GM19463 (cell line): Measurements from ENCODE around the gene MAD2L1BP.
"Not testable (repeated sequence)": the region's sequence is repeated elsewhere in the genome, so short reads cannot be mapped to it uniquely, and the experiment has no call there.

Source experiments
- ATAC-seq: cut with Tn5 transposase; IDR thresholded peaks from one replicate; pipeline ENCODE4 v1.9.1; 2021; ENCODE audit warnings: mild to moderate bottlenecking, moderate library complexity; ENCODE audit not compliant: unreplicated experiment

Gene MAD2L1BP

DNA sequence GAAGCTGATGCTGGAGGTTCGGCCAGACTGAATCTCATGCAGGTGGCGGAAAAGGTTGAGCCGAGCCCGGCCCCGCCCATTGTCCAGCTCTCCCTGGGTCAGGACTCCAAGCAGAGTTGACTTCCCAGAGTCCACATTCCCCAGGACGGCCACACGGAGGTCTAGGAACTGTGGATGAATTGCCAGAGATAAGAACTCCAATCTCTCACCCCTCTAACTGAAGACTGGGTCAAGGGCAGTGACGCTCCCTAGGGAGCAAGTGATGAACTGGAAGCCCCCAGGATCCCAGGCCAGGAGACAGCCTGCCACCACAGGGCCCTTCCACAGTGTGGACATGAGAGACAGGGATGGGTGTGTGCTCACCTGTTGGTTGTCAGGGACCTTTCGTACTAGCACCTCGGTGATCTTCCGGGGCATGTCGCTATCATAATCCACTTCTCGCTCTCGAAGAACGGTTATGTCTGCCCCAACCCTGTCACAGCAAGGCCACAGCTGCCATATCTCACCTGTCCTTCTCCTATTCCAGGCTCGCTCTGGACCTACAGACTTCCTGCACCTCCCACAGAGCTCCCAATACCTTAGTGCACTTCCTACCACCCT, 10.1 kb upstream of the MAD2L1BP start:
- ATAC-seq: no peak

DNA sequence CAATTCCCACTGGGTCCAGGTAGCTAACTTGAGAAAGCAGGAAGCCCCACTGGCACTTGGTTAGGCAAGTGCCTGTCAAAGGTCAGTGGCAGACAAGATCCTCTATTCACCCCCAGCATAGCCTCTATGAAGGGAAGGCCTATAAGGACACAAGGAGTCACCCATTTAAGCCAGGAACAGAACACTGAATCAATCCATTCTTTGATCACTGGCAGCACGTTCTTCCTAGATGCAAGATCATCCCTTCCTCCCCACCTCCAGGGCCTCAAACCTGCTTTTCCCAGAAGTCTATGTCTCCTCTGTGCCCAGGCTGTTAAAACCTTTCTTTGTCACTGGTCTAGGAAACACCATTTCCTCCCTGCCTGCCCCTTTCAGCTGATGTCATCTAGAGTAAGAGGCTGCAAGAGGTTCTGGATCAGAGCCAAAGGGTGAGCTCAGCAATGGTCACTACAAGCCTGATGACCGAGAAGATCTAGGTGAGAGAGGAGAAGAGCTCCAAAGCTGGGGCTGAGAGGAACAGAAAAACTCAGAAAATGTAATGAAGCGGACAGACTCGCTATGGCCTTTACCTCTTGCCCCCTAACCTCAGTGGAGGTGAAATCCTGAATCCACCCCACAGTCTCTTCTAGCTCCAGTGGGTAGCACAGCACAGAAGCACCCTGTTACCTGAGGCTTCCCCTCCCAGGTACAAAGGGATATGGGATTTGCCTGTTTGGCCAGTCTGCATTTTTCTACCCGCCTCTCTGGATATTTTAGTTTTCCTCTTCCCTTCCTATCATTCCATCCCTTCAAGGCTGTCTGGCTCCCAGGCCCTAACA, 8.4 kb upstream of the MAD2L1BP start:
- no peak for ATAC-seq

DNA sequence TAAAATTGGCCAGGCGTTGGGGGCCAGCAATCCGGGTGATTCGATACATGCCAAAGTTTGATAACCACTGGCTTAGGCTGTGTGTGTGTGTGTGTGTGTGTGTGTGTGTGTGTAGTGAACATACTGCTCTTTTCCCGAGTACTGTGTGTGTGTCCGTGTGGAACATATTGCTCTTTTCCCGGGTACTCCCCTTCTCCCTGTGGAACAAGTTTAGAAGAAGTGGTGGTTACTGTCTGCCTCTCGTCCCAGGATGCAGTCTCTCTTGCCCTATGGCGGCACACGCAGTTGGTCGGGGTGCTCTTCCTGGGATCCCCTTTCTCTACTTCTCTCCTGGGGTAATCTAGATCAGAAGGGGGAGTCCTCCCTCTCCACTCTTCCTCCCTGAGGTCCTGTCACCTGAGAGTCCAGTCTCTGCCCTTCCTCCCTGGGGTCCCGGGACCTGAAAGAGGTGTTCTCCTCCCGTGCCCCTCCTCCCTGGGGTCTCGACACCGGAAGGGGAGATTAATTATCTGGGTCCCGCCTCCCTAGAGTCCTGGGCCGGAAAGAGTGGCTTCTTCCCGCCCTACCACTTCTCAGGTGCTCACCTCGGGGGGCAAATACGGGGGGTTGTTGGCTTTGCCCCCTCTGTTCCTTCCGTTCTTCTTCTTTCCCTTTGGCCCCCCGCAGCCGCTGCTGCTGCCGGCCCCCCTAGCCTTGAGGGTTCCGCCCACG, 7.1 kb upstream of the MAD2L1BP start:
- ATAC-seq: no peak

DNA sequence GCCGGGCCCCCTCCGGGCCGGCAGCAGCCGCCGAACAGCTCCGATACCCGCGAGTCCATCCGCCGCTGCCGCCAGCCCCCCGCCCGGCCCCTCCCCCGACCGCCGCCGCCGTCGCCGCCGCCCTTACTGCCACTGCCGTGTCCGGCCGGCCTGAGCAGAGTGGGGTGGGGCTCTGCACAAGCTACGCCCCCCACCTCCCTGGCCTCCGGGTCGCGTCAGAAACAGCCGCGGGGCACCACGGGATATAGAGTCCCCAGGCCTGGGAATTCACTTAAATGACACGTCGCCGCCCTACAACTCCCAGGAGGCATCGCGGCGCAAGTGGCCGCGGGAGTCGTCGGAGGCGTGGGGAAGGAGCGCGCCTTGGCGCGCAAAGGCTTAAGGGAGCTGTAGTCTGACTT, 6.5 kb upstream of the MAD2L1BP start, which contains the start of gene GTPBP2:
TSS of gene GTPBP2 (minus strand) at position 161 of the 401 bp plus-strand sequence. CDS start at position 59, 102 bp downstream.
- peak; percentile 86 for ATAC-seq

DNA sequence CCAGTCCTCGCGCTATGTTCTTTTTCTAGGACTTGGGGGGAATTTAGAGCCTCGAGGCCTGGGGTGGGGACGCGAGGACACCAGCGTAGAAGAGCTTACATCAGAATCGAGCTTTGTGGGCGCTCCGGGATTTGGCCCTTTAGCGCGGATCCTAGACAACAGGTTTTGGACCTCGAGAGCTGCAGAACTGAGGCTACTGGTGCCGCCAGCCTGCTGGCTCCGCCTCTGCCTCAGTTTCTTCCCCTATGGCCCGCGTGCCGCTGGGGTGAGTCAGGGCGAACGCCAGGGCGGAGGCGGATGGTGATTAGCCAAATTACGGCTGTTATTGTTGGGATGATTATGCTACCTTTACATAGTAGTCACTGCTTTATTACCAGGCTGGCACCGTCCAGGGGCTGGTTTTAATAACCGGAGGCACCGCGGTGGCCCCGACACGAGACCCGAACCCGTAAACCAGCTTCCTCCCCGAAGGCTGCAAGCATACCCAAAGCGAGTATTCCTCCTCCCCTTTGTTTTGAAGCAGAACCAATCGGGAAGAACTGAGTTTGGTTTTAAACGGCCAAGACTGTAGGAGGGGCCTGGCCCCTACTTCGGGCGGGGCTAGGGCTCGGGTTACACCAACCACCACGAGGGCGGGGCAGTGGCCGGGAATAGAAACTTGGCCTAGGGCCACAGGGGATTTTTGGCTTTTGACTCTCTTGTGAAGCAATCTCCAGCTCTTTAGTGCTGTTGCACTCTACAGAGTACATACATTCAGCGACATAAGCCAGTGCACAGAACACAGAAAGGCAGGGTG, 5.9 kb upstream of the MAD2L1BP start:
- ATAC-seq: peak; percentile 60

DNA sequence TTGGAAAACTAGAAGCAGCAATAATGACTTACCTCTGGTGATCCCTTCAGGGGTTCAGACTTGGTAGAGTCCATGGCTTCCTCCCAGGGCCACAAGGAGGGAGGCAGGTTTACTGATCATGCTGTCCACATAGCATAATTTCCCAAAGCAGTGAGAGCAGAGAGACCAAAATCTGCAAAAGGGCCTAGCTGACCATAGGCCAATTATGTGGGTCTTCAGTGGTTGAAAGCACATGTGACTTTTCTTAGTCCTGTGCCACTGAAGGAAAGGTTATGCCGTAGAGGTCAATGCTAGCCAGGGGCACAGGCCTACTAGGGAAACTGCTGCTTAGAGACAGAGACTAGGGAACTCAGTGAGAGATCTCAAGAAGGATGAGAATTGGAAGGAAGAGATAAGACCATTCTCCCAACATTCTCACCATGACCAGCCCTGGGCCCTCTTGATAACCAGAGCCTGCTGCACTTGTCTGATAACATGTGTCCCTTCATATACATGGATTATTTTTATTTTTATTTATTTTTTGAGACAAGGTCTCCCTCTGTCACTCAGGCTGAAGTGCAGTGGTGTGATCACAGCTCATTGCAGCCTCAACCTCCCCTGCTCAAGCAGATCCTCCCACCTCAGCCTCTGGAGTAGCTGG, 4.5 kb upstream of the MAD2L1BP start:
- no peak for ATAC-seq

DNA sequence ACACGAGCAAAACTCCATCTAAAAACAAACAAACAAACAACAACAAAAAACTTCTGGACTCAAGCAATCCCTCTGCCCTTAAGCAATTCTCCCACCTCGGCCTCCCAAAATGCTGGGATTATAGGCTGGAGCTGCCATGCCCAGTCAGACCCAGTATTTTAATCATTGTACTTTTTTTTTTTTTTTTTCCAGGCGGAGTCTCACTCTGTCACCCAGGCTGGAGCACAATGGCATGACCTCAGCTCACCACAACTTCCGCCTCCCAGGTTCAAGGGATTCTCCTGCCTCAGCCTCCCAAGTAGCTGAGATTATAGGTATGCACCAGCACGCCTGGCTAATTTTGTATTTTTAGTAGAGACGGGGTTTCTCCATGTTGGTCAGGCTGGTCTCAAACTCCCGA, 2.6 kb upstream of the MAD2L1BP start:
- ATAC-seq: not testable (repeated sequence)

DNA sequence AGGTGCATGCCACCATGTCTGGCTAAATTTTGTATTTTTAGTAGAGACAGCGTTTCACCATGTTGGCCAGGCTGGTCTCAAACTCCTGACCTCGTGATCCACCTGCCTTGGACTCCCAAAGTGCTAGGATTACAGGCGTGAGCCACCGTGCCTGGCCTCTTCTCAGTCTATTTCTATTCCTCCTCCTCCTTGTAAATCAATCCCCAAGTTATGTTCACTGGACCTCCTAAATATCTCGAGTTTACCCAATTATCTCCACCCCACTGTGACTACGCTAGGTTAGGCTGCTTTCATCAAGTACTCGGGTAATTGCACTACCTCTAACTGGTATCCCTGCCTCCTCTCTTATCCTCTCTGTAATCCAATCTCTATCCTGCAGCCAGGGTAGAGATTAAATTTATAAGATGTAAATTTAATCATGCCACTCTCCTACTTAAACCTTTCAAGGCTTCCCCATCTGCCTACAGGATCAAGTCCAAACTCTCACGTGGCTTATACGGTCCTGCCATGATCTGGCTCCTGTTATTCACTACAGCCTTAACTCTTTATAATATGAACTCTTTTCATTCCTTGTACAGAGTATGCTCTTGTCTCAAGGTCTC, 837 bp upstream of the MAD2L1BP start:
- ATAC-seq: no peak

DNA sequence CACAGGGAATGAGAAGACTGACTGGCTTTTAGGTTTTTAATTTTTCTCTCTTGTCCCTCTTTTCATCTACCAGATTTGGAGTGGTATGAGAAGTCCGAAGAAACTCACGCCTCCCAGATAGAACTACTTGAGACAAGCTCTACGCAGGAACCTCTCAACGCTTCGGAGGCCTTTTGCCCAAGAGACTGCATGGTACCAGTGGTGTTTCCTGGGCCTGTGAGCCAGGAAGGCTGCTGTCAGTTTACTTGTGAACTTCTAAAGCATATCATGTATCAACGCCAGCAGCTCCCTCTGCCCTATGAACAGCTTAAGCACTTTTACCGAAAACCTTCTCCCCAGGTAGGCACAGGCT, 644 bp downstream of the MAD2L1BP start:
- peak; percentile 13 for ATAC-seq

DNA sequence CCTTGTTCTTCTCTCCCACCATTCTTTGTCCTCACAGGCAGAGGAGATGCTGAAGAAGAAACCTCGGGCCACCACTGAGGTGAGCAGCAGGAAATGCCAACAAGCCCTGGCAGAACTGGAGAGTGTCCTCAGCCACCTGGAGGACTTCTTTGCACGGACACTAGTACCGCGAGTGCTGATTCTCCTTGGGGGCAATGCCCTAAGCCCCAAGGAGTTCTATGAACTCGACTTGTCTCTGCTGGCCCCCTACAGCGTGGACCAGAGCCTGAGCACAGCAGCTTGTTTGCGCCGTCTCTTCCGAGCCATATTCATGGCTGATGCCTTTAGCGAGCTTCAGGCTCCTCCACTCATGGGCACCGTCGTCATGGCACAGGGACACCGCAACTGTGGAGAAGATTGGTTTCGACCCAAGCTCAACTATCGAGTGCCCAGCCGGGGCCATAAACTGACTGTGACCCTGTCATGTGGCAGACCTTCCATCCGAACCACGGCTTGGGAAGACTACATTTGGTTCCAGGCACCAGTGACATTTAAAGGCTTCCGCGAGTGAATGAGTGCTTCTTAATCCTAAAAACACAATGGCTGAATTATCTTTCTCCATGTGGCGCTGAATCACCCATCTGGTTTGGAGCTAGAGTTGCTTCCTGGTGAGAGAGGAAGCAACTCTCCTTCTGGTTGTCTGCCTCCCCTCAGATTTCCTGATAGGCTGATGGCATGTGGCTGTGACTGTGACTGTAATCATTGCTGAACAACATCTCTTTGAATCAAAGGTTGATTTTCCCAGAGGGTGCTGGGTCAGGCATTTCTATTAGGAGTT, 4.6 kb downstream of the MAD2L1BP start:
- no peak for ATAC-seq

DNA sequence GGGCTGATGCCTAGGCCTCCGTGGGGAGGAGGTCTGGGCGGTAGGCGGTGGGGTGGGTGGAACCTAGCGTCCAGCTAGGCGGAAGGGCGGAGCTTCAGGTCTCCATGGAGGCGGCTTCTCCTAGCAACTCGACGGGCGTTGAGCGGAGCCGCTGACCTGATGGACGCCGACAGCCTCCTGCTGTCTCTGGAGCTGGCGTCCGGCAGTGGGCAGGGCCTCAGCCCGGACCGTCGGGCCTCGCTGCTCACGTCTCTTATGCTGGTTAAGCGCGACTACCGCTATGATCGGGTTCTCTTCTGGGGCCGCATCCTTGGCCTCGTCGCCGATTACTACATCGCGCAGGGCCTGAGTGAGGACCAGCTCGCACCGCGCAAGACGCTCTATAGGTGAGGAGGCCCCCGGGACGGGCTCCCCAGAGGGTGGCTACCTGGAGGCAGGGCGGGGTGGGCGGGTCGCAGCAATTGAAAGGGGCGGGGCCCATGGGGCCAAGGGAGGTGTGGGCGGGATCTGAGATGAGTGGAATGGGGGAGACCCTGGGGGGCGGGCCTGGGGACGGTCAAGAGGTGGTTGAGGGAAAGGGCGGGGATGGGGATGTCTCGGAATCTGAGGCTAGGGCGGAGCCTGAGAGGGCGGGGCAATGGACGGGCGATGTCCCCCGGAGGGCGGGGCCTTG, 9.4 kb downstream of the MAD2L1BP start, which contains the start of gene RSPH9:
TSS of gene RSPH9 (plus strand) at position 97 of the 673 bp plus-strand sequence. CDS start at position 160, 63 bp downstream.
- peak; percentile 77 for ATAC-seq

DNA sequence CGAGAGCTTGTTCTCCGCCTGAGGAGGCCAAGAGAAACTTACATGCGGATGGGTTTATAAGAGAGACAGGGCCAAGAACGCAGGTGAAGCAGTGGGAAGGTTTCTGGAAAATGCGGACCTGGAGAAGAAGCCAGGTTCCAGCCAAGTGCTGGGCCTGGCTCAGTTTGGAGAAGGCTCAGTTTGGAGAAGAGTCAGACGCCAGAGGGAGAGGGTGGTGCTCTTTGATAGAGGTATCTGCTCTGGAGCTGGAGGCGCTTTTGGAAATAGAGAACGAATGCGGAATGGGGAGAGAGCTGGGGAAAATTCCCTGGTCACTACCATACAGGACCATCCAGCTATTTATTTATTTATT, 9.9 kb downstream of the MAD2L1BP start:
- ATAC-seq: no peak

DNA sequence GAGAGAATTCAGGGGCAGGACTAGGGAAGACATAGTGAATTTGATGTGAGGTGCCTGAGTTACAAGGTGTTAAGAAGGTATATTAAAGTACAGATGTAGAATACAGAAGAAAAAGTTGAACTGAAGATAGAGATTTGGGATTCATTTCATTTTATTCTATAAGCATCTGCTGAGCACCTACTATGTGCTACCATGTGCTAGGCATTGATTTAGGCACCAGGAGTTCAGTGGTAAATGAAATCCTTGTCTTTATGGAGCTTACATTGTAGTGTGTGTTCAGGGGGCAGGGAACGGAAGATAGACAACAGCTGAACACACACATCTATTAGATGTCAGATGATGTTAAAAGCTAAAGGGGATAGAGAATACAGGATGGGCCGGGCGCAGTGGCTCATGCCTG, 12.0 kb downstream of the MAD2L1BP start:
- ATAC-seq: no peak

DNA sequence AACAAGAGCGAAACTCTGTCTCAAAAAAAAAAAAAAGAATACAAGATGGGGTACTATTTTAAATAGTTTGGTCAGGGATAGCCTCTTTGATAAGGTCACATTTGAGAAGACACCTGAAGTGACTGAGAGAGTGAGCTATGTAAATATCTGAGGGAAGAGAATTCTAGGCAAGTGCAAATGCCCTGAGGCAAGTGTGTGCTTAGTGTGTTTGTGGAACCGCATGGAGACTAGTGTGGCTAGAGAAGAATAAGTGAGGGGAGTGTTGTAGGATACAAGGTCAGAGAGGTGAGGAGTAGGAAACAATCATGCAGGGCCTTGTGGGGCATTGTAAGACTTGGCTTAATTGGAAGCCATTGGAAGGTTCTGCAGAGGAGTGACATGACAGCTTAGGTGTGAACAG, 12.6 kb downstream of the MAD2L1BP start:
- no peak for ATAC-seq

DNA sequence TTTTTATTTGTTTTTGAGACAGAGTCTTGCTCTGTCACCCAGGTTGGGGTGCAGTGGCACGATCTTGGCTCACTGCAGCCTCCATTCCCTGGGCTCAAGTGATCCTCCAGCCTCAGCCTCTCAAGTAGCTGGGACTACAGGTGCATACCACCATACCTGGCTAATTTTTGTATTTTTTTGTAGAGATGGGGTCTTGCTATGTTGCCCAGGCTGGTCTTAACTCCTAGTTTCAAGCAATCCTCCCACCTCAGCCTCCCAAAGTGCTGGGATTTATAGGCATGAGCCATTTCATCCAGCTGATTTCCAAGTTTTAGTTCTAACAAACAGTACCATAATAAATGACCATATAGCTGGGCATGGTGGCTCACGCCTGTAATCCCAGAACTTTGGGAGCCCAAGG, 17.2 kb downstream of the MAD2L1BP start:
- ATAC-seq: not testable (repeated sequence)

DNA sequence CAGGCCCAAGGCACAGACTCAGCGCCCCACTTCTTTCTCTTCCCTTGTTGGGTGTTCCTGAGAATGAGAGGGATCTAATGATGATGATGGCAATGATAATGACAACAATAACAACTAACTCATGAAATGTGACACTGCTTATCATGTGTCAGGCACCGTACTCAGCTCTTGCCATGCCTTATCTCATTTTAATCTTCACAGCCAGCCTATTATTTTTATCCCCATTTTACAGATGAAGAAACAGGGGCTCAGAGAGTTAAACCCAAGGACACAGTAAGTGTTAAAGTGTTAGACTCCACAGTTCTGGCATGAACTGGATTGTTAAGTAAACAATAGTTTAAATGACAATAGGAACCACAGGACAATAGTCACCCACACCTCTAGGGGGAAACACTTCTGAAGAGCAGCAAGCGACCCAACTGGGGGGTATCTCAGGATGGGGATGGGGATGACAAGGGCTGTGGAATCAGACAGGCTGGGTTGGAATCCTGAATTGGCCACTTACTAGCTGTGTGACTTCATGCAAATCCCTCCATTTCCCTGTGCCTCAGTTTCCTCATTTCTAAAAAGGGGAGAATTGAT, 21.7 kb downstream of the MAD2L1BP start:
- no peak for ATAC-seq

DNA sequence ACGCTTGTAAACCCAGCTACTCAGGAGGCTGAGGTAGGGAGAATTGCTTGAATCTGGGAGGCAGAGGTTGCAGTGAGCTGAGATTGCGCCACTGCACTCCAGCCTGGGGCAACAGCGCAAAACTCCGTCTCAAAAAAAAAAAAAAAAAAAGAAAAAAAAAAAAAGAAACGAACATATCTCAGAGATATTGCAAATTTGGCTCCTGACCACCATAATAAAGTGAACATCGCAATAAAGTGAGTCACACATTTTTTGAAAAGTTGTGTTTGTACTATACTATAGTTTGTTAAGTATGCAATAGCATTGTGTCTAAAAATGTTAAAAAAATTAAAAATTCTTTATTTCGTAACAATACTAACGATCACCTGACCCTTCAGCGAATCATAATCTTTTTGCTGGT, 22.5 kb downstream of the MAD2L1BP start:
- ATAC-seq: no peak

DNA sequence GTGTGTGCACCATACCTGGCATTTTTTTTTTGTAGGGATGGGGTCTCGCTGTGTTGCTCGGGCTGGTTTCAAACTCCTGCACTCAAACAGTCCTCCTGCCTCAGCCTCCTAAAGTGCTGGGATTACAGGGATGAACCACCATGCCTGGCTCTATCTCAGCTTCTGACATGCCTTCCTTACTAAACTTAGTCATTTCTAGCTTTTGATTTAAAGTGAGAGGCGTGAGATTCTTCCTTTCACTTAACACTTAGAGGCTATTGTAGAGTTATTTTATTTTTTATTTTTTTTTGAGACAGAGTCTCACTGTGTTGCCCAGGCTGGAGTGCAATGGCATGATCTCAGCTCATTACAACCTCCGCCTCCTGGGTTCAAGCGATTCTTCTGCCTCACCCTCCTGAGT, 27.3 kb downstream of the MAD2L1BP start:
- ATAC-seq: not testable (repeated sequence)
